Stimulated activated CD4-positive, alpha-beta T cell treated with anti-CD3 and anti-CD28 coated beads, TNF-alpha, amount 100 ng/mL, for 1 hour (primary cell): ENCODE data around the gene DTX4.
"Not testable (repeated sequence)": the region's sequence is repeated elsewhere in the genome, so short reads cannot be mapped to it uniquely, and the experiment has no call there.

ENCODE experiments used
- DNase-seq, 3 donors: peaks; one replicate each; pipeline ENCODE4 v3.0.0-alpha.2; 2020; ENCODE audit warnings: low read depth in 3 of 3, low spot score in 1 of 3

DTX4 gene

GRCh38 chr11:59171508-59172322 is at the start of gene DTX4:
Gene DTX4, plus strand, starts transcription at chr11:59172132. Its CDS starts 464 bp downstream, at chr11:59172596.
- DNase-seq: peak; percentile 66 to 84 (median 75)

- DNase-seq: peak; percentile 64 to 92 (median 76)
Measured at GRCh38 chr11:59135648-59136461, 36.1 kb upstream of the DTX4 start.

DNA sequence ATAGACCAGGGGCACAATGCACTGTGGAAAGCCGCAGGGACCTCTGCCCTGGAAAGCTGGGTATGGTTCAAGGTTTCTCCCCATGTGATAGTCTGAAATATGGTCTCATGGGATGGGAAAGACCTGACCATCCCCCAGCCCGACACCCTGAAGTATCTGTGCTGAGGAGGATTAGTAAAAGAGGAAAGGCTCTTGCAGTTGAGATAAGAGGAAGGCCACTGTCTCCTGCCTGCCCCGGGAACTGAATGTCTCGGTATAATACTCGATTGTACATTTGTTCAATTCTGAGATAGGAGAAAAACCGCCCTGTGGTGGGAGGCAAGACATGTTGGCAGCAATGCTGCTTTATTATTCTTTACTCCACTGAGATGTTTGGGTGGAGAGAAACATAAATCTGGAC is 35.4 kb upstream of the DTX4 start:
- not testable (repeated sequence) for DNase-seq

- DNase-seq: no peak
Measured at GRCh38 chr11:59137190-59137589, 34.7 kb upstream of the DTX4 start.

GRCh38 chr11:59138643-59139042 is 33.3 kb upstream of the DTX4 start:
- DNase-seq: no peak

- no peak for DNase-seq
Measured at GRCh38 chr11:59141191-59141590, 30.7 kb upstream of the DTX4 start.

DNA sequence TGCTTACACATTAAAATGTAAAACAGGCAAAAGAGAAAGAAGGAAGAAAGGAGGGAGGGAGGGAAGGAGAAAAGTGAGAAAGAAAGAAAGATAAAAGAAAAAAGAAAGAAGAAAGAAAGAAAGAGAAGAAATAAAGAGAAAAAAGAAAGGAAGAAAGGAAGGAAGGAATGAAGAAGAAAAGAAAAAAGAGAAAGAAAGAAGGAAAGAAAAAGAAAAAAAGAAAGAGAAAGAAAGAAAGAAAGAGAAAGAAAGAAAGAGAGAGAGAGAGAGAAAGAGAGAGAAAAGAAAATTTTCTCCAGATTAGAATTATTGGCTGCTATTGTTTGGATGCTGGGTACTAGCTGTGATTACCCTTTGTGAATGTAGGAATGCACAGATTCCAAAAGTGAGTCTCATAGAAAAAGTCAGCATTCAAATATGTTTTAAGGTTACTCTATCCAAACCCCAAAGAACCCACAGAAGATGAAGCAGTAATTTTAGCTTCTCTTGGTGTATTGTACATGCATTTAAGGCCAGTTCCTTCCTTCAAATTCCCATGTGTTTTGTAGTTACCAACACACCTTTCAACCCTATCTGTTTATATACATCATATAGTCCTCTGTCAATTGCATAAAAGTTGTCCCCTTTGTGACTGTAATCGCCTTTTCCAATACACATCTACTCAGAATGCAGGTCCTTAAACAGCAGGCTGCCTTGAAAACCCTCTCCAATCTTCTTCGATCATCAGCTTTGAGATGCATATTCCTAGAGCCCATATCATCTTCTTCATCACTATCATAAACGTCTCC is 30.1 kb upstream of the DTX4 start:
- DNase-seq: no peak

DNA sequence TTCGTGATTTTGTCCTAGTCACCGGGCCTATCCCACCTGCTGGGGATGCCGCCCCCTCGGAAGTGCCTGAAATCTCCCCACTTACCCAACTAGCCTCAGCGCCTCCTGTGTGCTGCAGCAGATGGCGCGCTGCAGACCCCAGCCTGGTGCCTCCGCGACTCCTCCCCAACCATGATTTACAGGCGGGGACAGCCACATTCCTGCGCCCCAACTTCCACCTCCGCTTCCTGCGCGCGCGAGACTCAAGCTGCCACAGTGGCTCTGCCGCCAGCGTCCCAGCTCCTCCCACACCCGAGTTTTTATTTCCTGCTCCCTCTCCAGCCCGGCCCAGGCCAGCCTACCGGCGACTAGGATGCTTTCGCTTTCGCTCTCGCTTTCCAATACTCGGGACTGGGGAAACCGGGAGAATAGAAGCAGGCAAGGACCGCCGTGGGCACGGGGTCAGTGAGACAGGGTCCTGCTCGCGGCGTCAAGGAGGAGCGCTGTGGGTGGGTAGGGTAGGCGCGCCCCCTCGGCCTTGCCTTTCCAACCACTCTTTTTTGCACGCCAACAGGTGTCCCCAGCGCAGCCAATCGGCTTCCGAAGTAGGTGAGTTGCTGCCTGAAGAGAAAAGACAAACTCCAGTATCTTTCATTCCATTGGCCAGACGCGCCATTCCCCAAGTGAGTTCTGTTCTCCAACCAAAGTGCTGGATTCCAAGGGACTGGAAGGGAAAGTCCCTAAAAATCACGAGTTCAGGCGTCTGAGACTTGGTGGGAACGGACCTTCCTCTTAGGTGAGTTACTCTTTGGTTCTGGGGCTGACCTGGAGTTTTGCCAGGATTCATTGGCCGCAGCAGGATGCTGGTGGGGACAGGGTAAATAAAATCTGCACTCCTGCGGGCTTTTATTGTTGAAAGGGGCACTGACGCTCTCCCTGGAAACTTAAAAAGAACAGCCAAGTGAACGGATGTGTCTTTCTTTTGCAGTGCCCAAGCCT is 29.1 kb upstream of the DTX4 start, which contains the start of gene FAM111A:
TSS of gene FAM111A (plus strand) at position 327 of the 978 bp plus-strand sequence. CDS start 6,017 bp downstream, outside the sequence.
- DNase-seq: peak; percentile 52 to 57 (median 56)

DNA sequence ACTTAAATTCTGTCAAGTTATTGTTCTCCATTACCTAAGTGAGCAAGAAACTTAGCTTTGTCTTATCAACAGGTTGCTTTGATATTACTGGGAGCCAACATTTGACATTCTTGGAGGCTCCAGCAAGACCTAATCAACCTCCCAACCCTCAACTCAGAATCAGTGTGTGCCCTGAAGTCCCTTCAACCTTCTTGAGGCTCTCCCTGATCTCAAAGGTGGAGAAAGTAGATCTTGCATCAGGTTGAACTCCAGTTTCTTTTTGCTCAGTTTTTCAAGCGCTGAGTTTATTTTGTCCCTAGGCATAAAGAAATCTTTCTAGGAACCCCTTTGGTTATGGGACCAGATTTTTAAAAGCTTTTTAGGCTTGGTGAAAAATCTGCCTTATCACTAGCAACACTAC is 27.8 kb upstream of the DTX4 start:
- DNase-seq: no peak

- peak in 2 of 3 donors; percentile 21 to 24 for DNase-seq
Measured at GRCh38 chr11:59144579-59145345, 27.2 kb upstream of the DTX4 start.

DNA sequence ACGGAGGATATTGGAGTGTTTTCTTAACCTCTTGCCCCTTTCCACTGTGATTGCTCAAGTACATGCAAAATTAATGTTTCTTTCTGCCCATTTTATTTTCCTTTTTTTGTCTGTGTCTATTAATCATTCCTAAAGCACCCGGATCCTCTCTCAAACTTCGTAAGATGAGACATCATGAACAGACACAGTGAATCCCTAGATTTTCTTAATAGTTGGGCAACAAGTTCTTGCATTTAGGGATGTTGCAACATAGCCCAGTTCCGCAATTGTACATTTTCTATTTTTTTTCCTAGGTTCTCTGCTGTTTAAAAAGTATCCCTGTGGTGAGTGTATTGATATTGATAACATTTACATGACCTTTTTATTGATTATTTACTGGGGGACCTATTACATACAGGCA is 26.4 kb upstream of the DTX4 start:
- DNase-seq: no peak

GRCh38 chr11:59151761-59152160 is 20.2 kb upstream of the DTX4 start:
- no peak for DNase-seq

DNA sequence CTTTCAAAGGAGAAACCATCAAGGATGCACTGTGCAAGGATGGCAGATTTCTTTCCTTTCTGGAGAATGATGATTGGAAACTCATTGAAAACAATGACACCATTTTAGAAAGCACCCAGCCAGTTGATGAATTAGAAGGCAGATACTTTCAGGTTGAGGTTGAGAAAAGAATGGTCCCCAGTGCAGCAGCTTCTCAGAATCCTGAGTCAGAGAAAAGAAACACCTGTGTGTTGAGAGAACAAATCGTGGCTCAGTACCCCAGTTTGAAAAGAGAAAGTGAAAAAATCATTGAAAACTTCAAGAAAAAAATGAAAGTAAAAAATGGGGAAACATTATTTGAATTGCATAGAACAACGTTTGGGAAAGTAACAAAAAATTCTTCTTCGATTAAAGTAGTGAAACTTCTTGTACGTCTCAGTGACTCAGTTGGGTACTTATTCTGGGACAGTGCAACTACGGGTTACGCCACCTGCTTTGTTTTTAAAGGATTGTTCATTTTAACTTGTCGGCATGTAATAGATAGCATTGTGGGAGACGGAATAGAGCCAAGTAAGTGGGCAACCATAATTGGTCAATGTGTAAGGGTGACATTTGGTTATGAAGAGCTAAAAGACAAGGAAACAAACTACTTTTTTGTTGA is 19.5 kb upstream of the DTX4 start:
- no peak for DNase-seq

DNA sequence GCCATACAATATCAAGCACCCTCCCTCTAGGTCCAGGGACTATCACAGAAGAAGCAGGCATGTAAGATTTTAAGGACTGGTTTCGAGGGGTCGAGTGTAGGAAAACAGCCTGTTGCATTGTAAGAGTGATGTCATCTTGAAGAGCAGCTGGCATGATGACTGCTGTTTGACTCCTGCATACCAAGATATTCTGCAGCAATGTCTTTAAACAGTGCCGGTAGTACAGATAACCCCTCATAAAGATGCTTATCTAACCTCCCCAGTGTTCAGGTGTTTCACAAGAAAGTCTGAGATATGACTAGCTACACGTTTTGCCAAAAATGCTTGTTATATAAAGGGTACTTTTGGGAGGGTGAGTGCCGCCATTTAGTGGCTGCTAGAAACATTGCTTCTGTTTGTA is 17.3 kb upstream of the DTX4 start:
- no peak for DNase-seq

GRCh38 chr11:59157433-59157832 is 14.5 kb upstream of the DTX4 start:
- DNase-seq: no peak

DNA sequence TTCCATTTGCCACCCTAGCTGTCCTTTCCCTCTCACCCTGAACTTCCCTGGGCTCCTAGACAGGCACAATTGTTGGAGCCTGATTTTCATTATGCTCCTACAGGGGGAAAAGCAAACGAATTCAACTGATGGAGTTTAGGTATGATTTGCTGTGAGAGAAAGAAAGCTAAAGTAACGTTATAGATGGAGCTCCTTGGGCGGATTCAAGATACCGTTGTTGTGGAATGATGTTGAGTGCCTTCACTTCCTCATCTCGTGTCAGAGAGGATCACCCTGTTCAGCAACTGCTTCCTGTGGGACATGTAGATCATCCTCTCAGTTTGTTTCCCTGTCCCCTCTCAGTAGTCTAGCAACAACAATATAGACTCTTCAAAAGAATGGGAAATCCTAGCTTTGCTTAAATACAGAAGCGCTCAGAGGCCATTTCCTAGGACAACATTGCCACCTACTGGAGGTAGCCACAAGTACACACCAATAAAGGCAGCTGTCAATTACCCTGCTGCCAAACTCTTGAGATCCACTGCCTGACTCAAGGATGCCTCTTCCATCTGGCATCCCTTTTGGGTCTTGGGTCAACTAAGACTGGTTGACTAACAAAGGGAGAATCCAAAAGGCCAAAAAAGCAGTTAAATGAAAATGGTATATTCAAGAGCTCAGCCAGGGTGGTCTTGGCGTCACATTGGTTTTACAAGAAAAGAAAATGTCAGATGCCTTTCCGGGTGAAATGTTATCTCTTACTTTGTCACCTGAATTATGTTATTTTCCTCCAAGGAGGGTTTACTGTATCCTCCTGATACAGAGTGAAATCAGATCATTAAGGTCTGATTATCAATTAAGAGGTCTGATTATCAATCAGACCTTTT is 13.5 kb upstream of the DTX4 start:
- peak in 1 of 3 donors; percentile 39 for DNase-seq

- no peak for DNase-seq
Measured at GRCh38 chr11:59164028-59164427, 7.9 kb upstream of the DTX4 start.
